Transverse colon (tissue), 4 donors: ENCODE data around the gene ROCK2.

Source experiments
- POLR2AphosphoS5 ChIP-seq, 3 donors: sonication (generic); formaldehyde crosslinking; IDR thresholded peaks; one replicate each; pipeline ENCODE4 v1.6.1; 2016; ENCODE audit warnings: antibody characterized with exemption in 3 of 3
- TF ChIP-seq, protein P1 (sequence below), 5 experiments: fragments of 200-600 bp in 3 of 5; fragments of 450-650 bp in 2 of 5; sonication (generic) in 3 of 5; IDR thresholded peaks; 1 replicate in 2 of 5; 2 replicates in 3 of 5; pipeline ENCODE4 v1.5.1; 2016 to 2017; ENCODE audit warnings: antibody characterized with exemption in 5 of 5, inconsistent platforms in 3 of 5, mild to moderate bottlenecking in 2 of 5, moderate library complexity in 1 of 5

DNA sequence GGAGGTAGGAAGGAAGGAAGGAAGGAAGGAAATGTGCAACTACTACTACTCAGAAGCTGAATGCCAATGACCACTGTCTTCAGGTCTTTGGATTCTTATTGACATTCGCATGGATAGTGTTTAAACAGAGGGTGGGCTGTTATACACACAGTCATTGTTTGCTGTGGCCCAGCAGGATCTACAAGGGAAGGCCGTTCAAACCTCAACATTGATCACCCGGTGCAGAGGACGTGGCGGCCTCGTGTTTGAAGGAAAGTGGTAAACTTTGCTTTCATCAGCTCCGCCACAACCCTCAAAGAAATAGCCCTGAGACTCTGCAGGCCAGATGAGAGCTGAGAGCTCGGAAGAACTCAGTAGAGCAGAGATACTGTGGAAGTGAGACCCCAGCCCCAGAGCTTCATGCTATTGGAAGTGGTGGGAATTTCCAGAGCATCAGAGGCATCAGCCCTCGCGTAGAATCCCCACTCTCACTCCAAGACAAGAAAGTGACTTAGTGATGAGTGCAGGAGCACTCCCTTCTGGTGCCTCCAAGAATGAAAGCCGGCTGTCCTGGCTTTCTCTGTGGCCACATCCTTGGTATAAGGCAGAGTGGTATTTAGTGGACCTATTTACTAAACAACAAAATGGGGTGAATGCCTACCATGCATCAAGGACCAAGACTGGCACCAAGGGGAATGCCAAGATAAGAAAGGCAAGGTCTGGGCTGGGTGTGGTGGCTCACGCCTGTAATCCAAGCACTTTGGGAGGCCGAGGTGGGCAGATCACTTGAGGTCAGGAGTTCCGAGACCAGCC is 10.1 kb upstream of the ROCK2 start:
- TF ChIP-seq POLR2AphosphoS5 (IDR thresholded peaks at IDR 0.05): no peak
- TF ChIP-seq, protein P1, sequence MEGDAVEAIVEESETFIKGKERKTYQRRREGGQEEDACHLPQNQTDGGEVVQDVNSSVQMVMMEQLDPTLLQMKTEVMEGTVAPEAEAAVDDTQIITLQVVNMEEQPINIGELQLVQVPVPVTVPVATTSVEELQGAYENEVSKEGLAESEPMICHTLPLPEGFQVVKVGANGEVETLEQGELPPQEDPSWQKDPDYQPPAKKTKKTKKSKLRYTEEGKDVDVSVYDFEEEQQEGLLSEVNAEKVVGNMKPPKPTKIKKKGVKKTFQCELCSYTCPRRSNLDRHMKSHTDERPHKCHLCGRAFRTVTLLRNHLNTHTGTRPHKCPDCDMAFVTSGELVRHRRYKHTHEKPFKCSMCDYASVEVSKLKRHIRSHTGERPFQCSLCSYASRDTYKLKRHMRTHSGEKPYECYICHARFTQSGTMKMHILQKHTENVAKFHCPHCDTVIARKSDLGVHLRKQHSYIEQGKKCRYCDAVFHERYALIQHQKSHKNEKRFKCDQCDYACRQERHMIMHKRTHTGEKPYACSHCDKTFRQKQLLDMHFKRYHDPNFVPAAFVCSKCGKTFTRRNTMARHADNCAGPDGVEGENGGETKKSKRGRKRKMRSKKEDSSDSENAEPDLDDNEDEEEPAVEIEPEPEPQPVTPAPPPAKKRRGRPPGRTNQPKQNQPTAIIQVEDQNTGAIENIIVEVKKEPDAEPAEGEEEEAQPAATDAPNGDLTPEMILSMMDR (IDR thresholded peaks at IDR 0.05): no peak
